Measurements from ENCODE around the gene GRID2.

GRID2 gene

GRCh38 chr4:92535599-92535998 is 231.8 kb downstream of the GRID2 start:
- no peak for DNase-seq

GRCh38 chr4:92551616-92552015 is 247.8 kb downstream of the GRID2 start:
- no peak for DNase-seq

- no peak for DNase-seq
Measured at GRCh38 chr4:92566269-92566668, 262.5 kb downstream of the GRID2 start.

GRCh38 chr4:92580816-92581215 is 277.1 kb downstream of the GRID2 start:
- DNase-seq = no peak

- DNase-seq = no peak
Measured at GRCh38 chr4:92599044-92599443, 295.3 kb downstream of the GRID2 start.

DNA sequence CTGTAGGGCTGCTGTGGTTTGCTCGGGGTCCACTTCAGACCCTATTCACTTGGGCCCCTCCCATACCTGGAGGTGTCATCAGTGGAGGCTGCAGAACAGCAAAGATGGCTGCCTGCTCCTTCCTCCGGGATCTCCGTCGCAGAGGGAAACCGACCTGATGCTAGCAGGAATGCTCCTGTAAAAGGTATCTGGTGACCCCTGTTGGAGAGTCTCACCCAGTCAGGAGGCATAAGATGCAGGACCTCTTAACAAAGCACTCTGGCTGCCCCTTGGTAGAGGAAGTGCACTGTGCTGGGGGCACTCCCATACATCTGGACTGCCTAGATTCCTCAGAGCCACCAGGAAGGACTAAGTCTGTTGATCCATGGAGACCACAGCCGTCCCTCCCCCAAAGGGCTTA is 296.9 kb downstream of the GRID2 start:
- no peak for DNase-seq

DNA sequence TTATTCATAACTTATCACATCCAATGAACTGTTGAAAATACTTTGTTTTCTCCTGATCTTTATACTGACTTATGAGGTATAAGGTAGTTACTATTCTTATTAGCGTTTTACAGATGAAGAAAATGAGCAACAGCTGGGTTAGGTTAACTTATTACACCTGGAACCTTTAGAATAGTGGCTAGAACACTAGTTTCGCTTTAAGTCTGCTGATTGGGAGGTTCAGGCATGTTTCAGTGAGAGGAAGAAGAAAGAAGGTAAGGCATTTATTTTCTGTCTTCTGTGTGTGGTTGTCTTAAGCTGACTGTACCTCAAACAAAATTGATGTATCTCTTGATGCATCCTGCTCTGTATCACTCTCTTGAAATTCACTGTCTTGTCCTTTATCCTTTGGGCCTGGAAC is 302.5 kb downstream of the GRID2 start:
- DNase-seq = no peak

GRCh38 chr4:92615049-92615448 is 311.3 kb downstream of the GRID2 start:
- no peak for DNase-seq

DNA sequence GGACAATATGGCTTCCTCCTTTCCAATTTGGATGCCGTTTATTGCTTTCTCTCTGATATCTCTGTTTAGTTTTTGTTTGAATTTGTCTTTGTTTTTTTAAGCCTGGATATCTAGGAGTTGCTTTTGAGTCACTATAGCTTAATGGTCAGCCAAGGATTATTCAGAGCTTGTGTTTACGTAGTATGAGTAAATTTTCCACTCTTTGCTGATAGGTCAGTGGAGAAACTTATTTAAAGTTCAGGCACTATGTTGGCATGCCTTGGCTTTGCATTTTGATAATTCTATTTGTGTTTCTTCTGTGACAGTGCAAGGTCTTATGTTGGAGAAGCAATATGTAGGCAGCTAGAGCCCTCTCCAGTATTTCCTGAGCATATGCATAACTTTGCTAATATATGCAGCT is 315.2 kb downstream of the GRID2 start:
- DNase-seq = no peak

GRCh38 chr4:92629302-92629701 is 325.5 kb downstream of the GRID2 start:
- no peak for DNase-seq

- DNase-seq = no peak
Measured at GRCh38 chr4:92634882-92635281, 331.1 kb downstream of the GRID2 start.

GRCh38 chr4:92636038-92636806 is 332.5 kb downstream of the GRID2 start:
- no peak for DNase-seq

GRCh38 chr4:92641409-92641808 is 337.6 kb downstream of the GRID2 start:
- no peak for DNase-seq

GRCh38 chr4:92646826-92647225 is 343.1 kb downstream of the GRID2 start:
- no peak for DNase-seq

DNA sequence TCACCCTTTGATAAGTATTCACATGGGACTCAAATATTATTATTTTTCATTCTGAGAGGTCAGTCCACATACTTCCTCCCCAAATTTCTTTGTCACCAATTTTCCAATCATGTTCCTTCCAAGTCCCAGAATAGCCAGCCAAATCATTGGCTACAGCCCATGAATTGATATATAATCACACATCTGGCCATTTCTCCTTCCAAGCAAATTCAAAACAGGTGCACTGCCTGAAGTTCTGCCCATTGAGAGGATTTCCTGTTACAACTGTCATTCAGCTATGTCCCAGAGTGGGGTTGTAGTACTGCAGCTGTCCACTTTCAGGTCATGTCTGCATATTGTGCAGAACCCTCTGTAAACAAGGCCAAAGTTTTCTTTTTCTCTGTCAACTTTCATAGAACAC is 347.8 kb downstream of the GRID2 start:
- DNase-seq = no peak

DNA sequence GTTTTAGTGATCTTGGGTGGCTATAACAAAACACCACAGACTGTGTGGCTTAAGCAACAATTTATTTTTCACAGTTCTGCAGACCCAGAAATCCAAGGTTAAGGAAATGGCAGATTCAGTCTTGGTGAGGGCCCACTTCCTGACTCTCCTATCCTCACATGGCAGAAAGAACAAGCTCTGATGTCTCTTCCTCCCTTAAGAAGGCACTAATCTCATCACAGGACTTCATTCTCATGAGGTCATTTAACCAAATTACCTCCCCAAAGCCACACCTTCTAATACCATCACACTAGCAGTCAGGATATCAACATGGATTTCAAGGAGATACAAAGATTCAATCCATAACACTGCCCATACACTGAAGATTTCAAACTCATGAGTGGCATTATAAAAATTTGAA is 350.3 kb downstream of the GRID2 start:
- no peak for DNase-seq

DNA sequence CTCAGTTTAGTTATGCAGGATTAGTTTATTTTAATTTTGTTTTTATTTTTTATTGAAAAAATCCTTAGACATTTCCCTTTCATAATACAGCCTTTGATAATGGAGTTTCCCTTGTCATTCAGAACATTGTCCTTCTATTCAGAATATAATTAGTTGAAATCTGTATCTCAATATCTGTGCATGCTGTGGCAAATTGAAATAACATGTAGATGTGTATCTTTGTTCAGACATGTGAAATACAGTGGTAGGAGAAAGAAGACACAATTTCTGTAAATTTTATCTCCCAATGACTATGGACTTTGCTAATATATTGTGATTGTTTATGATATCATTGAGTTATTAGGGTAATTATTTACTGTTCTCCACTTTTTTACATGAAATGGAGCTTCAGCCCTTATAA is 353.9 kb downstream of the GRID2 start:
- DNase-seq = no peak

- DNase-seq = no peak
Measured at GRCh38 chr4:92658318-92658717, 354.6 kb downstream of the GRID2 start.

DNA sequence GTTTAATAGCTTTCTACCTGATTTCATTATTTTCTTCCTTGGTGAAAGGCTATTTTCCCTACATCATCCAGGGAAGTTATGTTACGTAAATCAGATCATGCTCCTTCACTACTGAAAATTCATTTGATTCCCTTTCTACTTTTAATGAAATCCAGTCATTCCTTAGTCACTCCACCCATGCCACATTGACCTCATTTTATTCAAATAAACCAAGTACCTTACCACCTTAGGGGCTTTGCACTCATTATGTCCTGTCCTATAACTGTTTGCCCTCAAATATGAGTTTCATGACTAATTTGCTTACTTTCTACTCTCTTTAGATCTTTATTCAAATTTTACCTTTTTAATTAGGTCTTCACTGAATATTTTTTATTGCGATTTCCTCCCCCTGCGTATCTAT is 374.0 kb downstream of the GRID2 start:
- no peak for DNase-seq

- DNase-seq = no peak
Measured at GRCh38 chr4:92678292-92678691, 374.5 kb downstream of the GRID2 start.

DNA sequence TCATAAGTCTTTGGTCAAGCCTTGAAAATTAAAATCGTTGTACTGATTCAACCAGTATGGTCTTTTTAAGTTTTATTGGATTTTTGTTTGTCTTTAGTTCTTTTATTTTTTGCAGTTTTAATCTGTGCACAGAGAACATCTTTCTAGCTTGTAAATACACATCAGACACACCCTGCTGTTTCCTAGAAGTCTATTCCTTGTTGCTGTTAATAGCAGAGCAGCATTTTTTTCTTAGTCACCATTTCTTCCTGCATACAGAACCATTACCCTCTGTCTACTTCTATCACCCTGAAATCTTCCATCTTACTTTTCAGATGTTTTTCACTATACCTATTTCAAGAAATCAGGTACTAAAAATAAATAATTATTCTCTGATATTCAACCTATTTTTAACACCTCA is 375.4 kb downstream of the GRID2 start:
- DNase-seq = no peak

DNA sequence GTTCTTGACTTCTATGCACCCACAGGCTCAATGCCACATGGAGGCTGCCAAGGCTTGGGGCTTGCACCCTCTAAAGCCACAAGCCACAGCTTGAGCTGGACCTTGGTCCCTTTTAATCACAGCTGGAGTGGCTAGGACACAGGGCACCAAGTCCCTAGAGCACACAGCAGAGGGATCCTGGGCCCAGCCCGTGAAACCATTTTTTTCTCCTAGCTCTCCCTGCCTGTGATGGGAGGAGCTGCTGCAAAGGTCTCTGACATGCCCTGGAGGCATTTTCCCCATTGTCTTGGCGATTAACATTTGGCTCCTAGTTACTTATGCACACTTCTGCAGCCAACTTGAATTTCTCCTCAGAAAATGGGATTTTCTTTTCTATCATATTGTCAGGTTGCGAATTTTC is 410.9 kb downstream of the GRID2 start:
- DNase-seq = no peak

GRCh38 chr4:92733231-92733630 is 429.5 kb downstream of the GRID2 start:
- no peak for DNase-seq

GRCh38 chr4:92735025-92735665 is 431.4 kb downstream of the GRID2 start:
- DNase-seq = no peak

GRCh38 chr4:92760433-92760832 is 456.7 kb downstream of the GRID2 start:
- DNase-seq = no peak
